ENCODE data around the gene IGFBP2. TPM values are rescaled to one million over a fixed set of nuclear protein-coding genes. Genes with fewer than 3 reads are reported as not detected.

IGFBP2 gene
- total and polyA plus RNA-seq, 2 of the 13 experiments (the other 11 are each of a cell fraction or from before 2014, with no cell fraction given), result 2.0 to 5.8 TPM

DNA sequence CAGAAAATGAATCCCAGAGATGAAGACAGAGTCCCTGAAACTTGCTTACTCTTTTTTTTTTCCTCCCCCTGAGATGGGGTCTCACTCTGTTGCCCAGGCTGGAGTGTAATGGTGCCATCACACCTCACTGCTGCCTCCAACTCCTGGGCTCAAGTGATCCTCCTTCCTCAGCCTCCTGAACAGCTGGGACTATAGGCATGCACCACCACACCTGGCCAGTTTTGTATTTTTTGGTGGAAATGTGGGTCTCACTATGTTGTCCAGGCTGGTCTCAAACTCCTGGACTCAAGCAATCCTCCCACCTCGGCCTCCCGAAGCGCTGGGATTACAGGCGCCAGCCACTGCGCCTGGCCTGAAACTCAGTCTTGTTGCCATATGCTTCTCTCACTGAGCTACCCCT, 27.8 kb downstream of the IGFBP2 start:
- CTCF ChIA-PET (ENCODE audit: low intra/inter-chr PET ratio, low total read pairs), result interaction anchor here (2.5 to 2.8 kb wide), 2 partner anchors 142 to 144 kb away, joined by 11 to 22 read pairs; no protein-coding TSS in a partner anchor
- H3K36me3 ChIP-seq (replicated peaks in 1 of 2; ENCODE audit: control insufficient read depth in 1 of 2, insufficient read depth in 2 of 2, low read length in 2 of 2), result no peaks in the 10 kb centered on the region
- no peak for FAIRE-seq
- H3K9ac ChIP-seq (ENCODE audit: insufficient read depth, low read depth, low read length), result no peak overlapping the region
- H3K27ac ChIP-seq (ENCODE audit: extremely low read length, insufficient read depth, low read length), result no peak overlapping the region
- no peak for TF ChIP-seq RFX5 (IDR thresholded peaks at IDR 0.05; ENCODE audit: low read depth, low read length)
- TF ChIP-seq ZNF121 (CRISPR knock-in tag; IDR thresholded peaks at IDR 0.05), result peak; percentile 88; the same call in 1 of the 2 replicates
- no peak for TF ChIP-seq FOXK2 (IDR thresholded peaks at IDR 0.05)
- no TSS peak for BruUV-seq (replicated peaks)
- DNase-seq (ENCODE audit: low spot score), result no peak
- POLR2A ChIA-PET, result interaction anchor here (1.7 kb wide), 1 partner anchor 10 kb away, joined by 3 read pairs; no protein-coding TSS in a partner anchor
- H3K4me1 ChIP-seq (ENCODE audit: insufficient read depth, low read length), result peaks cover 48% of the 10 kb centered on the region
- no peaks in the 10 kb centered on the region for H4K20me1 ChIP-seq (ENCODE audit: insufficient read depth, low read length)
- ATAC-seq, result no peak
- H2AFZ ChIP-seq (ENCODE audit: low read length), result no peak overlapping the region
- H3K4me2 ChIP-seq (ENCODE audit: low read depth, low read length), result no peak overlapping the region
- intact Hi-C loops (cut with micrococcal nuclease; ENCODE audit: unreplicated experiment) (loop anchor here (1.0 kb wide), 1 partner anchor 145 kb away; no protein-coding TSS in a partner anchor), in situ Hi-C loops (cut with HindIII; ENCODE audit: extremely low pct_ligation_motif_present, low pct_unique_long_range_greater_than_20kb) (no loop called here)
- H3K27me3 ChIP-seq (ENCODE audit: control insufficient read depth in 1 of 2, insufficient read depth in 2 of 2, low read length in 2 of 2), result peaks cover 0 to 29% of the 10 kb centered on the region in 2 experiments; a peak in 3 of 5 replicates
- no peak overlapping the region for H3K4me3 ChIP-seq (replicated peaks in 1 of 3; ENCODE audit: insufficient read depth in 1 of 3, low read depth in 2 of 3, low read length in 3 of 3)
- 81% methylated on average over 5 of the region's 5 CpGs for WGBS (ENCODE audit: low lambda C conversion rate)
- H3K9me3 ChIP-seq (ENCODE audit: low read length), result no peaks in the 10 kb centered on the region
- no peaks in the 10 kb centered on the region for H3K79me2 ChIP-seq (ENCODE audit: insufficient read depth, low read length)

DNA sequence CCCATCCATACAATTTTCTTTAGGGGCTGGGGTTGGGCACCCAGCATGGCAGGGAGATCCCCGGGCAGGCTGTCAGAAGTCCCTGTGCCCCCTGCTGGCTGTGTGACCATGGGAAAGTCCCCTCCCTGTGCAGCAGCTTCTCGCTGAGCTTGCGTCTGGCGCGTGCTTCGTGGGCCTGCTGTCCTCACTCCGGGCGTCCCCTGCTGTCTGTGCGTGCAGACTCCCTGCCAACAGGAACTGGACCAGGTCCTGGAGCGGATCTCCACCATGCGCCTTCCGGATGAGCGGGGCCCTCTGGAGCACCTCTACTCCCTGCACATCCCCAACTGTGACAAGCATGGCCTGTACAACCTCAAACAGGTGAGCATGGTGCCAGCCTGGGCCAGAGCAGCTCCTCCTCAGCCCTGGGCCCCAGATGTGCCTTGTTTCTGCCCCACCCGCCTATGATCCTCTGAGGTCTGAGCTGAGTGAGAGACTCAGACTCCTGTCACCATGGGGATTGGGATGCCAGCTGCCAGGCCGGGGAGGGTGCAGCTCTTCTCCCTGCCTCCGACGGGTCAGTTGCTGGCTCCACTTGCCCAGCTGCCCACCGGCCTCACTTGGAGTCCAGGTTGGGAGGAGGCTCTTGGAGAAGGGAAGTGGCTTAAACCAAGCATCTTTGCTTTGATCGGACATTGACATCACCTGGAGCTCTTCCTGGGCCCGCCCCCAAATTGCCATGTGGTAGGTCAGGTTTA, 28.6 kb downstream of the IGFBP2 start:
- FAIRE-seq, result no peak
- peak; percentile 36 for DNase-seq (ENCODE audit: low spot score)
- no peaks in the 10 kb centered on the region for H3K79me2 ChIP-seq (ENCODE audit: insufficient read depth, low read length)
- no peak for TF ChIP-seq CHD4 (IDR thresholded peaks at IDR 0.05; ENCODE audit: borderline replicate concordance, low read length)
- no peak for TF ChIP-seq CERS6 (CRISPR knock-in tag; IDR thresholded peaks at IDR 0.05)
- no peak for TF ChIP-seq ZNF264 (CRISPR knock-in tag; IDR thresholded peaks at IDR 0.05)
- TF ChIP-seq CENPX (CRISPR knock-in tag; IDR thresholded peaks at IDR 0.05), result no peak
- TF ChIP-seq PHB2 (IDR thresholded peaks at IDR 0.05; ENCODE audit: partially characterized antibody), result no peak
- no peak for TF ChIP-seq PRPF4 (IDR thresholded peaks at IDR 0.05; ENCODE audit: low read depth, low read length, poor library complexity, severe bottlenecking)
- TF ChIP-seq ZNF280D (CRISPR knock-in tag; IDR thresholded peaks at IDR 0.05), result no peak
- TF ChIP-seq NR2F1 (CRISPR knock-in tag; IDR thresholded peaks at IDR 0.05), result no peak
- no peak for TF ChIP-seq ZNF670 (CRISPR knock-in tag; IDR thresholded peaks at IDR 0.05; ENCODE audit: borderline replicate concordance)
- no peak for TF ChIP-seq SRSF1 (optimal IDR thresholded peaks at IDR 0.05; ENCODE audit: low read depth, low read length)
- no peak for TF ChIP-seq ZNF20 (CRISPR knock-in tag; IDR thresholded peaks at IDR 0.05)

More for the DNA sequence above, 28.6 kb downstream of the IGFBP2 start:
- no peaks in the 10 kb centered on the region for H4K20me1 ChIP-seq (ENCODE audit: insufficient read depth, low read length)
- H3K4me1 ChIP-seq (ENCODE audit: insufficient read depth, low read length), result peaks cover 48% of the 10 kb centered on the region
- in situ Hi-C loops (cut with HindIII; ENCODE audit: extremely low pct_ligation_motif_present, low pct_unique_long_range_greater_than_20kb), result no loop called here
- CTCF ChIA-PET (ENCODE audit: low intra/inter-chr PET ratio, low total read pairs), result interaction anchor here (2.5 to 2.8 kb wide), 2 partner anchors 142 to 145 kb away, joined by 11 to 22 read pairs; no protein-coding TSS in a partner anchor
- POLR2A ChIA-PET, result interaction anchor here (1.7 kb wide), 1 partner anchor 10 kb away, joined by 3 read pairs; no protein-coding TSS in a partner anchor
- no peak overlapping the region for H2AFZ ChIP-seq (ENCODE audit: low read length)
- intact Hi-C loops (cut with micrococcal nuclease; ENCODE audit: unreplicated experiment), result loop anchor here (1.0 kb wide), 1 partner anchor 146 kb away; no protein-coding TSS in a partner anchor
- H3K4me3 ChIP-seq (replicated peaks in 1 of 3; ENCODE audit: insufficient read depth in 1 of 3, low read depth in 2 of 3, low read length in 3 of 3), result no peak overlapping the region
- no peak overlapping the region for H3K27ac ChIP-seq (ENCODE audit: extremely low read length, insufficient read depth, low read length)
- WGBS (ENCODE audit: low lambda C conversion rate), result 62% methylated on average over 16 of the region's 20 CpGs
- no peaks in the 10 kb centered on the region for H3K36me3 ChIP-seq (replicated peaks in 1 of 2; ENCODE audit: control insufficient read depth in 1 of 2, insufficient read depth in 2 of 2, low read length in 2 of 2)
- peak; percentile 64 for ATAC-seq
- no peaks in the 10 kb centered on the region for H3K9me3 ChIP-seq (ENCODE audit: low read length)
- H3K4me2 ChIP-seq (ENCODE audit: low read depth, low read length), result no peak overlapping the region
- peaks cover 0 to 24% of the 10 kb centered on the region in 2 experiments; a peak in 3 of 5 replicates for H3K27me3 ChIP-seq (ENCODE audit: control insufficient read depth in 1 of 2, insufficient read depth in 2 of 2, low read length in 2 of 2)
- no TSS peak for BruUV-seq (replicated peaks)
- no peak overlapping the region for H3K9ac ChIP-seq (ENCODE audit: insufficient read depth, low read depth, low read length)
